ENCODE measurements around the gene ANO9. TPM values are rescaled to one million over a fixed set of nuclear protein-coding genes. Genes with fewer than 3 reads are reported as not detected.

Gene ANO9
- total RNA-seq: under 1 TPM; 0.11 to 0.75 TPM

DNA sequence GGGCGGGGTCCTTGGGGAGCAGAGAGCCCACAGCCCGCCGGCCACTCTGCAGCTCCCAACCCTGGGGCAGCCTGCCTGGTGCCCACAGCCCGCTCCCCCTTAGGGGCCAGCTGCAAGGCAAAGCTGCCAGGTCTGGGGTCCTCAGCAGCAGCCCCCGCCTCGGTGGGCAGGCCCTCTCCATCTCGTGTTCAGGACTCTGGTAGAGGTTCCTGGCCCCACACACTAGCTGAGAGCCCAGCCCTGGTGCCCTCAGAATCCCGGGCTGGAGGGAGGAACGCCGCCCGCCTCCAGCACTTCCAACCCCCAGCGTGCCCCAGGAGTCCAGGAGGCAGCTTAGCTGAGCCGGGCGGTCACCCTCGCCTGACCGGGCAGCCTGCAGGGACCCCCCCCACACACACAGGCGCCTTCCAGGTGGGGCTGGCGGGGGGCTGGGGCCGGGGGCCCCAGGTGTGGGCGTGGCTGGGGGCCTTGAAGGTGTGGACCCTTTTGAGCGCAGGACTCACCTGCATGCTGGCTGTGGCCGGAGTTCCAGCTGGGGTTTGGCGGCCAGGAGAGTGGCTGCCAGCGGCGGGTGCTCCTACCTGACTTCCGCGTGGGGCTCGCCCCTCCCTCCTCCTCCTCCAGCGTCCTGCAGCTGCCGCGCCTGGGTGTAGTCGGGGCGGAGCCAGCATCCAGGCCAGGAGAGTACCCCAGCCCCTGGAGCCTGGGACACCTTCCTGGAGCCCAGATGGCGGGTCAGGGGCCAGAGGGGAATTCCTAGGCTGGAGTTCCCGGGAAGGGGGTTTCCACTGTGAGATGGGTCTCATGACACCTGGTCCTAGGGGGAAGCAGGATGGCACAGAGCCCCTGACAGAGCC lies at the start of gene ANO9:
TSS of gene ANO9 (minus strand) at position 594 of the 857 bp plus-strand sequence. CDS start at position 509, 85 bp downstream.
- Histone ChIP-seq H3K27me3 (peaks cover 0 to 6% of the 10 kb centered on the region in 2 donors), H3K27ac (no peak within 1 kb of the TSS), H3K36me3 (no peaks in the 10 kb centered on the region), H3K4me1 (peaks cover 0 to 12% of the 10 kb centered on the region in 2 donors), H3K4me3 (peak within 1 kb of the TSS in 1 of 2 donors; percentile 17), H3K9me3 (no peaks in the 10 kb centered on the region)
- no peak for TF ChIP-seq CTCF (IDR thresholded peaks at IDR 0.05)
- DNase-seq (ENCODE audit: low spot score): no peak

DNA sequence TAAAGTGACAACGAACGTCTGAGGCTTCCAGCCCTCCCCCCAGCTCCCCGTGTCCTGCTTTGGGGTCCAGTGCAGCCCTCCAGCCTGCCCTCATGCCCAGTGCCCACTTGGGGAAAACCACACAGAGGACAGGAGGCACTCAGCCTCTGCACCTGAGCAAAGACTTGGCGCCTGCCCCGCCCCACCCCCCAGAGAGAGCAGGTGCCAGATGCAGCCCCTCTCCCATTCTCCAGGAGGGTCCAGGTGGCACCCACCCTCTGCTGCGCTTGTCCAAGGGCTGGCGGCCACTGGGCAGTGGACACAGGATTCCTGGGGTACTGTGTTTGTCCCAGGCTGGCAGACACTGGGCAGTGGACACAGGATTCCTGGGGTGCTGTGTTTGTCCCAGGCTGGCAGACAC lies 49.5 kb upstream of the ANO9 start:
- H3K4me3 ChIP-seq: no peak overlapping the region
- peaks cover 50% of the 10 kb centered on the region for H3K36me3 ChIP-seq
- H3K9me3 ChIP-seq: no peaks in the 10 kb centered on the region
- no peak overlapping the region for H3K27ac ChIP-seq
- no peaks in the 10 kb centered on the region for H3K4me1 ChIP-seq
- no peaks in the 10 kb centered on the region for H3K27me3 ChIP-seq
- TF ChIP-seq CTCF (IDR thresholded peaks at IDR 0.05): no peak
- no peak for DNase-seq (ENCODE audit: low spot score)

- no peak for DNase-seq (ENCODE audit: low spot score)
- no peak for TF ChIP-seq CTCF (IDR thresholded peaks at IDR 0.05)
Observed at GRCh38 chr11:490930-491260, 49.1 kb upstream of the ANO9 start.

DNA sequence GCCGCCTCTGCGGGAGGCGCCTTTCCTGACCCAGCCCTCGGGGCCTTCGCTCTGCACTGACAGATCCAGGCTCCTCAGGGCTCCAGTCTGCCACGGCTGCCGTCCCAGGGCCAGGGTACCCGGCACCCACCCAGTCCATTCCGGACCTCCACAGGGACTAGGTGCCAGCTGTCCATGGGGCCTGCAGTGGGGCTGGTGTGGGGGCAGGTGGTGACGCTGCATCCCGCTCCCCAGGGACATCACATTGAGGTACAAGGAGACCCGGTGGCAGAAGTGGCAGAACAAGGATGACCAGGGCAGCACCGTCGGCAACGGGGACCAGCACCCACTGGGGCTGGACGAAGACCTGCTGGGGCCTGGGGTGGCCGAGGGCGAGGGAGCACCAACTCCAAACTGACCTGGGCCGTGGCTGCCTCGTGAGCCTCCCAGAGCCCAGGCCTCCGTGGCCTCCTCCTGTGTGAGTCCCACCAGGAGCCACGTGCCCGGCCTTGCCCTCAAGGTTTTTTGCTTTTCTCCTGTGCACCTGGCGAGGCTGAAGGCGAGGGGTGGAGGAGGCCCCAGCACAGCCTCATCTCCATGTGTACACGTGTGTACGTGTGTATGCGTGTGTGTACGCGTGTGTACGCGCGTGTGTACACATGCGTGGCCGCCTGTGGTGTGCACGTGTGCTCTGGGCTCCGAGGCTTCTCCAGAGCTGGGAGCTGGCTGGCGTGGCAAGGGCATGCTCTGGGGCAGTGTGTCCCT lies 48.5 kb upstream of the ANO9 start:
- H3K27me3 ChIP-seq: no peaks in the 10 kb centered on the region
- H3K9me3 ChIP-seq: no peaks in the 10 kb centered on the region
- DNase-seq (ENCODE audit: low spot score): no peak
- H3K36me3 ChIP-seq: peaks cover 40% of the 10 kb centered on the region
- H3K4me3 ChIP-seq: no peak overlapping the region
- H3K27ac ChIP-seq: no peak overlapping the region
- TF ChIP-seq CTCF (IDR thresholded peaks at IDR 0.05): no peak
- H3K4me1 ChIP-seq: no peaks in the 10 kb centered on the region

More at GRCh38 chr11:490930-491260, 49.1 kb upstream of the ANO9 start:
- no peak overlapping the region for H3K27ac ChIP-seq
- H3K4me3 ChIP-seq: no peak overlapping the region
- H3K36me3 ChIP-seq: peaks cover 45% of the 10 kb centered on the region
- H3K9me3 ChIP-seq: no peaks in the 10 kb centered on the region
- H3K27me3 ChIP-seq: no peaks in the 10 kb centered on the region
- H3K4me1 ChIP-seq: no peaks in the 10 kb centered on the region

DNA sequence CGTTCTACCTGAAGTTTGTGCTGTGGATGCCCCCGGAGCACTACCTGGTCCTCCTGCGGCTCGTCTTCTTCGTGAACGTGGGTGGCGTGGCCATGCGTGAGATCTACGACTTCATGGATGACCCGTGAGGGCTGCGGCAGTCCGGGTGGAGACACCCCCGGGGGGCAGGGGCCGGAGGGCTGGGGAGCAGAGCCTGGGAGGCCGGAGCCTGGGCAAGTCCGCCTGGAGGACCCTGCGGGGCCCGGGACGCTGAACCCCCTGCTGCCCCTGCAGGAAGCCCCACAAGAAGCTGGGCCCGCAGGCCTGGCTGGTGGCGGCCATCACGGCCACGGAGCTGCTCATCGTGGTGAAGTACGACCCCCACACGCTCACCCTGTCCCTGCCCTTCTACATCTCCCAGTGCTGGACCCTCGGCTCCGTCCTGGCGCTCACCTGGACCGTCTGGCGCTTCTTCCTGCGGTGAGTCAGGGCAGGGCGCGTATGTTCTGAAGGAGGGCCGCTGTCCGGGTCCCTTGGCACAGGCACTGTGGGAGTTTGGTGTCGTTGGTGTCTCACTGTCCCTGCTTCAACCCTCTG lies 47.9 kb upstream of the ANO9 start:
- Histone ChIP-seq H3K4me1 (no peaks in the 10 kb centered on the region), H3K4me3 (no peak overlapping the region), H3K36me3 (peaks cover 34% of the 10 kb centered on the region), H3K9me3 (no peaks in the 10 kb centered on the region), H3K27ac (no peak overlapping the region), H3K27me3 (no peaks in the 10 kb centered on the region)
- no peak for DNase-seq (ENCODE audit: low spot score)
- TF ChIP-seq CTCF (IDR thresholded peaks at IDR 0.05): no peak

Measured in right atrium auricular region (tissue), 2 donors.